K562 (cell line): ENCODE results near the gene ANO9. TPM values are rescaled to one million over a fixed set of nuclear protein-coding genes. Genes with fewer than 3 reads are reported as not detected.

Source experiments
- EP400 ChIP-seq: fragments of 450-650 bp; IDR thresholded peaks from 2 replicates; pipeline ENCODE4 v1.6.1; 2017; ENCODE audit warnings: antibody characterized with exemption, mild to moderate bottlenecking, moderate library complexity
- HDAC1 ChIP-seq, 2 experiments: fragments of 450-650 bp; IDR thresholded peaks; 2 replicates each; pipeline ENCODE4 v1.6.1; 2016 to 2017; ENCODE audit warnings: inconsistent platforms in 1 of 2, mild to moderate bottlenecking in 1 of 2, moderate library complexity in 1 of 2
- HNRNPLL ChIP-seq: fragments of 200-400 bp; formaldehyde crosslinking; IDR thresholded peaks from 2 replicates; pipeline ENCODE4 v1.6.1; 2017; ENCODE audit warnings: low read length, low read depth, mild to moderate bottlenecking; ENCODE audit not compliant: poor library complexity, severe bottlenecking
- KLF13 ChIP-seq: fragments of 450-650 bp; IDR thresholded peaks from 2 replicates; pipeline ENCODE4 v1.6.1; 2016; ENCODE audit warnings: missing genetic modification characterization, low read depth, mild to moderate bottlenecking, missing compliant biosample characterization, moderate library complexity, borderline replicate concordance
- MAZ ChIP-seq, 2 experiments: fragments of 450-650 bp in 1 of 2; sonication (generic) in 1 of 2; formaldehyde crosslinking; IDR thresholded peaks in 1 of 2; conservative IDR thresholded peaks in 1 of 2; 2 replicates each; pipeline versions ENCODE4 v1.4.0 to v1.5.0; 2020; ENCODE audit warnings: mild to moderate bottlenecking in 1 of 2, missing genetic modification reagents in 1 of 2
- MBD2 ChIP-seq: sonication (generic); IDR thresholded peaks from 2 replicates; pipeline ENCODE4 v1.6.1; 2016; ENCODE audit warnings: low read depth, borderline replicate concordance
- MEF2A ChIP-seq: IDR thresholded peaks from 2 replicates; pipeline ENCODE4 v1.6.1; 2011; ENCODE audit warnings: low read depth, mild to moderate bottlenecking, low read length, moderate library complexity; ENCODE audit not compliant: control insufficient read depth
- MXI1 ChIP-seq: IDR thresholded peaks from 2 replicates; pipeline ENCODE4 v1.6.1; 2011; ENCODE audit warnings: low read depth, mild to moderate bottlenecking, improper control_type of control experiment, low read length
- NKRF ChIP-seq: fragments of 450-650 bp; IDR thresholded peaks from 2 replicates; pipeline ENCODE4 v1.6.1; 2016; ENCODE audit warnings: borderline replicate concordance
- NR2C1 ChIP-seq, 2 experiments: fragments of 450-650 bp; IDR thresholded peaks; 2 replicates each; pipeline ENCODE4 v1.6.1; 2017; ENCODE audit warnings: mild to moderate bottlenecking in 2 of 2, antibody characterized with exemption in 1 of 2, inconsistent platforms in 1 of 2, missing compliant biosample characterization in 1 of 2, missing genetic modification characterization in 1 of 2
- PML ChIP-seq: IDR thresholded peaks from 2 replicates; pipeline ENCODE4 v1.6.1; 2012; ENCODE audit warnings: low read length, inconsistent platforms
- POLR2A ChIP-seq: fragments of 450-650 bp; conservative IDR thresholded peaks from 2 replicates; pipeline ENCODE4 v1.6.1; 2016
- TRIM24 ChIP-seq, 2 experiments: fragments of 450-650 bp; IDR thresholded peaks; 2 replicates each; pipeline ENCODE4 v1.6.1; 2016
- ZNF133 ChIP-seq: fragments of 250-450 bp; sonication (Bioruptor Pico); IDR thresholded peaks from 2 replicates; pipeline ENCODE4 v1.4.0; 2020; ENCODE audit warnings: mild to moderate bottlenecking
- ZNF444 ChIP-seq: fragments of 250-450 bp; sonication (Bioruptor Pico); IDR thresholded peaks from 2 replicates; pipeline ENCODE4 v1.4.0; 2020; ENCODE audit warnings: mild to moderate bottlenecking, moderate library complexity
- polyA plus RNA-seq, 8 experiments: library from polyadenylated mRNA; depleted of rRNA in 4 of 8; stranded (reverse) in 5 of 8; unstranded in 3 of 8; fragments of >200 nt; fragmentation: Nextera tagmentation in 2 of 8; fragmentation: Illumina TruSeq in 1 of 8; extraction: Ambion mirVana in 2 of 8; extraction: Trizol in 1 of 8; gene quantifications; 2 replicates each; pipeline versions ENCODE4 v1.2.1 to v1.2.3, GENCODE V29; 2011 to 2014; ENCODE audit warnings: inconsistent platforms in 1 of 8, missing spikeins in 1 of 8
- total RNA-seq, 7 experiments: library from RNA; depleted of rRNA in 6 of 7; stranded (reverse); fragments of >200 nt in 6 of 7; fragmentation: Illumina TruSeq in 2 of 7; extraction: Trizol in 2 of 7; gene quantifications; 2 replicates each; pipeline versions ENCODE4 v1.2.1 to v1.2.3, GENCODE V29; 2011 to 2021; ENCODE audit warnings: low replicate concordance in 1 of 7
- TF ChIP-seq, protein P1 (sequence below): conservative IDR thresholded peaks from 2 replicates; pipeline ENCODE4 v1.6.1; 2011; ENCODE audit warnings: low read depth, mild to moderate bottlenecking, low read length; ENCODE audit not compliant: control insufficient read depth
- TF ChIP-seq, protein P2 (sequence below), 2 experiments: fragments of 250-450 bp in 1 of 2; fragments of 450-650 bp in 1 of 2; sonication (Bioruptor Pico) in 1 of 2; IDR thresholded peaks; 2 replicates each; pipeline versions ENCODE4 v1.6.1 to v1.8.0; 2016 to 2021; ENCODE audit warnings: mild to moderate bottlenecking in 2 of 2, moderate library complexity in 2 of 2, missing compliant biosample characterization in 1 of 2, missing genetic modification characterization in 1 of 2
- TF ChIP-seq, protein P3 (sequence below): sonication (generic); formaldehyde crosslinking; IDR thresholded peaks from 2 replicates; pipeline ENCODE4 v1.8.0; 2022; ENCODE audit warnings: mild to moderate bottlenecking, missing genetic modification reagents

The ANO9 gene
- total and polyA plus RNA-seq, 9 of the 15 experiments (the other 6 are each of a cell fraction or from before 2014, with no cell fraction given): 0.20 to 14.5 (median 4.5) TPM

DNA sequence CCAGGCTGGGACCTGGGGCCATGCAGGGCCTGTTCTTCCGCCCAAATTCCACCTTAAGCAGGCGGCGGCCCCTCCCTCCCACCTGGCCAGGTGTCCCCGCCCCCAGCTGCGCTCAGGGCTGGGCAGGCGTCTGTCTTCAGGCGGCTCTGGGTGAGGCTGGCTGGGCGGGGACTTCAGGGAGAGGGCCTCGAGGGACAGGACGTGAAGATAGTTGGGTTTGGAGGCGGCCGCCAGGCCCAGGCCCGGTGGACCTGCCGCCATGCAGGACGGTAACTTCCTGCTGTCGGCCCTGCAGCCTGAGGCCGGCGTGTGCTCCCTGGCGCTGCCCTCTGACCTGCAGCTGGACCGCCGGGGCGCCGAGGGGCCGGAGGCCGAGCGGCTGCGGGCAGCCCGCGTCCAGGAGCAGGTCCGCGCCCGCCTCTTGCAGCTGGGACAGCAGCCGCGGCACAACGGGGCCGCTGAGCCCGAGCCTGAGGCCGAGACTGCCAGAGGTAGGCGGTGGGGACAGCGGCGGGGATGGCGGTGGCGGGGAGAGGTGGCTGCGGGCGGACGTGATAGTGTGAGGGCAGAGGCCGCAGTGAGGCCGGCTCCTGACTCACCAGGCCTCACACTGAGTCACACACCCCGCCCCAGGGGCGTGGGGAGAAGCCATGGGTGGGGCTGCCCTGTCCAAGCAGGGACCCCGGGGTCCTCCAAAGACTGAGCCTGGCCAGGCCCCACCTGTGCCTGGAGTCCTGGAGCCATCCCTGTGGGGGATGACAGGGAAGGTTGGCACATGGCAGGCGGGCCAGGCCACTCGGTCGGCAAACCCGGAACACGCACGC, 47.6 kb downstream of the ANO9 start, which contains the start of gene PKP3 (continued):
- TF ChIP-seq MXI1: peak; percentile 28; the same call in 1 of the 2 replicates
- no peak for TF ChIP-seq HNRNPLL
- peak in 1 of 2 experiments; percentile 48; a peak in 2 of 4 replicates for TF ChIP-seq HDAC1 (IDR thresholded peaks at IDR 0.05)
- TF ChIP-seq PML: 0 out of 2 replicates have a peak, but pooled peaks have one; percentile 11
- TF ChIP-seq POLR2A: peak; percentile 81
- TF ChIP-seq ZNF444 (CRISPR knock-in tag): no peak
- TF ChIP-seq, protein P1, sequence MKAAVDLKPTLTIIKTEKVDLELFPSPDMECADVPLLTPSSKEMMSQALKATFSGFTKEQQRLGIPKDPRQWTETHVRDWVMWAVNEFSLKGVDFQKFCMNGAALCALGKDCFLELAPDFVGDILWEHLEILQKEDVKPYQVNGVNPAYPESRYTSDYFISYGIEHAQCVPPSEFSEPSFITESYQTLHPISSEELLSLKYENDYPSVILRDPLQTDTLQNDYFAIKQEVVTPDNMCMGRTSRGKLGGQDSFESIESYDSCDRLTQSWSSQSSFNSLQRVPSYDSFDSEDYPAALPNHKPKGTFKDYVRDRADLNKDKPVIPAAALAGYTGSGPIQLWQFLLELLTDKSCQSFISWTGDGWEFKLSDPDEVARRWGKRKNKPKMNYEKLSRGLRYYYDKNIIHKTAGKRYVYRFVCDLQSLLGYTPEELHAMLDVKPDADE: peak; percentile 67; the same call in 1 of the 2 replicates
- no peak for TF ChIP-seq ZNF133 (CRISPR knock-in tag)
- TF ChIP-seq MBD2: peak; percentile 33; the same call in 1 of the 2 replicates
- TF ChIP-seq MEF2A: no peak
- TF ChIP-seq EP400: peak; percentile 86
- peak; percentile 73 for TF ChIP-seq NR2C1 (IDR thresholded peaks at IDR 0.05)
- peak; percentile 74 for TF ChIP-seq NR2C1 (tag; IDR thresholded peaks at IDR 0.05)
- TF ChIP-seq MAZ (CRISPR knock-in tag; conservative IDR thresholded peaks at IDR 0.05 in 1 of 2, IDR thresholded peaks at IDR 0.05 in 1 of 2): peak; percentile 29 to 71; a peak in 2 of 4 replicates
- 0 out of 4 replicates have a peak, but pooled peaks of 1 of the 2 experiments have one; percentile 16 for TF ChIP-seq TRIM24 (IDR thresholded peaks at IDR 0.05)
- no peak for TF ChIP-seq NKRF
- TF ChIP-seq KLF13 (tag): 0 out of 2 replicates have a peak, but pooled peaks have one; percentile 46
- TF ChIP-seq, protein P2, sequence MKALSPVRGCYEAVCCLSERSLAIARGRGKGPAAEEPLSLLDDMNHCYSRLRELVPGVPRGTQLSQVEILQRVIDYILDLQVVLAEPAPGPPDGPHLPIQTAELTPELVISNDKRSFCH (CRISPR knock-in tag; IDR thresholded peaks at IDR 0.05): no peak
- TF ChIP-seq, protein P2 (tag; IDR thresholded peaks at IDR 0.05): 0 out of 2 replicates have a peak, but pooled peaks have one; percentile 37
- TF ChIP-seq, protein P3, sequence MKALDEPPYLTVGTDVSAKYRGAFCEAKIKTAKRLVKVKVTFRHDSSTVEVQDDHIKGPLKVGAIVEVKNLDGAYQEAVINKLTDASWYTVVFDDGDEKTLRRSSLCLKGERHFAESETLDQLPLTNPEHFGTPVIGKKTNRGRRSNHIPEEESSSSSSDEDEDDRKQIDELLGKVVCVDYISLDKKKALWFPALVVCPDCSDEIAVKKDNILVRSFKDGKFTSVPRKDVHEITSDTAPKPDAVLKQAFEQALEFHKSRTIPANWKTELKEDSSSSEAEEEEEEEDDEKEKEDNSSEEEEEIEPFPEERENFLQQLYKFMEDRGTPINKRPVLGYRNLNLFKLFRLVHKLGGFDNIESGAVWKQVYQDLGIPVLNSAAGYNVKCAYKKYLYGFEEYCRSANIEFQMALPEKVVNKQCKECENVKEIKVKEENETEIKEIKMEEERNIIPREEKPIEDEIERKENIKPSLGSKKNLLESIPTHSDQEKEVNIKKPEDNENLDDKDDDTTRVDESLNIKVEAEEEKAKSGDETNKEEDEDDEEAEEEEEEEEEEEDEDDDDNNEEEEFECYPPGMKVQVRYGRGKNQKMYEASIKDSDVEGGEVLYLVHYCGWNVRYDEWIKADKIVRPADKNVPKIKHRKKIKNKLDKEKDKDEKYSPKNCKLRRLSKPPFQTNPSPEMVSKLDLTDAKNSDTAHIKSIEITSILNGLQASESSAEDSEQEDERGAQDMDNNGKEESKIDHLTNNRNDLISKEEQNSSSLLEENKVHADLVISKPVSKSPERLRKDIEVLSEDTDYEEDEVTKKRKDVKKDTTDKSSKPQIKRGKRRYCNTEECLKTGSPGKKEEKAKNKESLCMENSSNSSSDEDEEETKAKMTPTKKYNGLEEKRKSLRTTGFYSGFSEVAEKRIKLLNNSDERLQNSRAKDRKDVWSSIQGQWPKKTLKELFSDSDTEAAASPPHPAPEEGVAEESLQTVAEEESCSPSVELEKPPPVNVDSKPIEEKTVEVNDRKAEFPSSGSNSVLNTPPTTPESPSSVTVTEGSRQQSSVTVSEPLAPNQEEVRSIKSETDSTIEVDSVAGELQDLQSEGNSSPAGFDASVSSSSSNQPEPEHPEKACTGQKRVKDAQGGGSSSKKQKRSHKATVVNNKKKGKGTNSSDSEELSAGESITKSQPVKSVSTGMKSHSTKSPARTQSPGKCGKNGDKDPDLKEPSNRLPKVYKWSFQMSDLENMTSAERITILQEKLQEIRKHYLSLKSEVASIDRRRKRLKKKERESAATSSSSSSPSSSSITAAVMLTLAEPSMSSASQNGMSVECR (CRISPR knock-in tag): peak; percentile 70
